Uterus (tissue), 4 donors: ENCODE results near the gene ASNSD1. TPM values are rescaled to one million over a fixed set of nuclear protein-coding genes. Genes with fewer than 3 reads are reported as not detected.

Source experiments
- DNase-seq, 2 donors: peaks; one replicate each; pipeline ENCODE4 v3.0.0-alpha.2; 2019 to 2020
- H3K27ac ChIP-seq, 2 donors: fragments of 200-600 bp; sonication (generic); 1 replicate in 1 of 2; 2 replicates in 1 of 2; pipeline ENCODE4 v1.5.1; 2016 to 2018
- H3K27me3 ChIP-seq, 2 donors: fragments of 200-600 bp; sonication (generic); one replicate each; pipeline ENCODE4 v1.5.1; 2018 to 2019; ENCODE audit warnings: control low read depth in 1 of 2
- H3K36me3 ChIP-seq, 2 donors: fragments of 200-600 bp; sonication (generic); one replicate each; pipeline ENCODE4 v1.5.1; 2019; ENCODE audit warnings: control low read depth in 1 of 2
- H3K4me1 ChIP-seq, 2 donors: fragments of 200-600 bp; sonication (generic); one replicate each; pipeline ENCODE4 v1.5.1; 2018 to 2019; ENCODE audit warnings: control low read depth in 1 of 2
- H3K4me3 ChIP-seq, 2 donors: fragments of 200-600 bp; sonication (generic); 1 replicate in 1 of 2; 2 replicates in 1 of 2; pipeline ENCODE4 v1.5.1; 2018 to 2019; ENCODE audit warnings: mild to moderate bottlenecking in 1 of 2
- H3K9me3 ChIP-seq, 2 donors: fragments of 200-600 bp; sonication (generic); one replicate each; pipeline ENCODE4 v1.5.1; 2019; ENCODE audit warnings: control low read depth in 1 of 2
- POLR2A ChIP-seq, 2 donors: fragments of 450-650 bp; IDR thresholded peaks; one replicate each; pipeline ENCODE4 v1.6.1; 2016; ENCODE audit warnings: antibody characterized with exemption in 2 of 2, mild to moderate bottlenecking in 1 of 2, moderate library complexity in 1 of 2
- intact Hi-C: fragments of 100-400 bp; cut with DNase I; formaldehyde crosslinking; loops from one replicate; pipeline ENCODE4 v1.15.1; 2023; ENCODE audit warnings: low total_unique reads
- total RNA-seq, 4 donors: library from RNA; depleted of rRNA in 3 of 4; stranded (reverse); fragments of >200 nt in 3 of 4; gene quantifications; one replicate each; pipeline versions ENCODE4 v1.1.0 to v1.2.4, GENCODE V29; 2014 to 2023
- TF ChIP-seq, protein P1 (sequence below), 4 experiments: fragments of 200-600 bp in 2 of 4; fragments of 450-650 bp in 2 of 4; sonication (generic) in 2 of 4; IDR thresholded peaks; one replicate each; pipeline ENCODE4 v1.5.1; 2016 to 2019; ENCODE audit warnings: antibody characterized with exemption in 4 of 4, mild to moderate bottlenecking in 2 of 4, moderate library complexity in 1 of 4
- donor health status: DM: yes; HTN: yes; CAD: no.

ASNSD1 gene
- total RNA-seq, 4 donors from 2014 or later: 46.2 to 94.4 (median 56.6) TPM

DNA sequence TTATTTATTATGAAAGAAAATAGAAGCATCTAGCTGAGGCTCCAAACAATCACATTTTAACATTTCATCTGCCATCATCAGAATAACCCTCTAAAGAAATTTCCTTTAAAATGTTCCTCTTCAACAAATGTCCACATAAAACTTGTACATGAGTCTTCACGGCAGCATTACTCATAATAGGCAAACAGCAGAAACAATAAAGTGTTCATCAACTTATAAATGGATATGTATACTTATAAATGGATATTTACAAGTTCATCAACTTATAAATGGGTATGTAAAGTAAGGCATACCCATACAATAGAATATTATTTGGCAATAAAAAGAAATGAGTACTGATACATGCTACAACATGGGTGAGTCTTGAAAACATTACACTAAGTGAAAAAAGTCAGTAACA lies 33.5 kb upstream of the ASNSD1 start:
- no peaks in the 10 kb centered on the region for H3K9me3 ChIP-seq
- no peak for TF ChIP-seq POLR2A (IDR thresholded peaks at IDR 0.05)
- TF ChIP-seq, protein P1, sequence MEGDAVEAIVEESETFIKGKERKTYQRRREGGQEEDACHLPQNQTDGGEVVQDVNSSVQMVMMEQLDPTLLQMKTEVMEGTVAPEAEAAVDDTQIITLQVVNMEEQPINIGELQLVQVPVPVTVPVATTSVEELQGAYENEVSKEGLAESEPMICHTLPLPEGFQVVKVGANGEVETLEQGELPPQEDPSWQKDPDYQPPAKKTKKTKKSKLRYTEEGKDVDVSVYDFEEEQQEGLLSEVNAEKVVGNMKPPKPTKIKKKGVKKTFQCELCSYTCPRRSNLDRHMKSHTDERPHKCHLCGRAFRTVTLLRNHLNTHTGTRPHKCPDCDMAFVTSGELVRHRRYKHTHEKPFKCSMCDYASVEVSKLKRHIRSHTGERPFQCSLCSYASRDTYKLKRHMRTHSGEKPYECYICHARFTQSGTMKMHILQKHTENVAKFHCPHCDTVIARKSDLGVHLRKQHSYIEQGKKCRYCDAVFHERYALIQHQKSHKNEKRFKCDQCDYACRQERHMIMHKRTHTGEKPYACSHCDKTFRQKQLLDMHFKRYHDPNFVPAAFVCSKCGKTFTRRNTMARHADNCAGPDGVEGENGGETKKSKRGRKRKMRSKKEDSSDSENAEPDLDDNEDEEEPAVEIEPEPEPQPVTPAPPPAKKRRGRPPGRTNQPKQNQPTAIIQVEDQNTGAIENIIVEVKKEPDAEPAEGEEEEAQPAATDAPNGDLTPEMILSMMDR (IDR thresholded peaks at IDR 0.05): no peak
- intact Hi-C loops: no loop called here

GRCh38 chr2:189628817-189629530 lies 32.3 kb upstream of the ASNSD1 start:
- Histone ChIP-seq H3K27ac (peak overlapping the region; percentile 62 to 64), H3K36me3 (no peaks in the 10 kb centered on the region), H3K4me3 (no peak overlapping the region), H3K27me3 (no peaks in the 10 kb centered on the region), H3K4me1 (peaks cover 0 to 5% of the 10 kb centered on the region in 2 donors), H3K9me3 (no peaks in the 10 kb centered on the region)
- no peak for DNase-seq
- intact Hi-C loops: no loop called here
- no peak for TF ChIP-seq POLR2A (IDR thresholded peaks at IDR 0.05)
- TF ChIP-seq, protein P1 (IDR thresholded peaks at IDR 0.05): no peak

More for the DNA sequence above, 33.5 kb upstream of the ASNSD1 start:
- no peak overlapping the region for H3K27ac ChIP-seq
- H3K4me3 ChIP-seq: no peak overlapping the region
- no peaks in the 10 kb centered on the region for H3K27me3 ChIP-seq
- no peak for DNase-seq
- peaks cover 0 to 5% of the 10 kb centered on the region in 2 donors for H3K4me1 ChIP-seq
- no peaks in the 10 kb centered on the region for H3K36me3 ChIP-seq

DNA sequence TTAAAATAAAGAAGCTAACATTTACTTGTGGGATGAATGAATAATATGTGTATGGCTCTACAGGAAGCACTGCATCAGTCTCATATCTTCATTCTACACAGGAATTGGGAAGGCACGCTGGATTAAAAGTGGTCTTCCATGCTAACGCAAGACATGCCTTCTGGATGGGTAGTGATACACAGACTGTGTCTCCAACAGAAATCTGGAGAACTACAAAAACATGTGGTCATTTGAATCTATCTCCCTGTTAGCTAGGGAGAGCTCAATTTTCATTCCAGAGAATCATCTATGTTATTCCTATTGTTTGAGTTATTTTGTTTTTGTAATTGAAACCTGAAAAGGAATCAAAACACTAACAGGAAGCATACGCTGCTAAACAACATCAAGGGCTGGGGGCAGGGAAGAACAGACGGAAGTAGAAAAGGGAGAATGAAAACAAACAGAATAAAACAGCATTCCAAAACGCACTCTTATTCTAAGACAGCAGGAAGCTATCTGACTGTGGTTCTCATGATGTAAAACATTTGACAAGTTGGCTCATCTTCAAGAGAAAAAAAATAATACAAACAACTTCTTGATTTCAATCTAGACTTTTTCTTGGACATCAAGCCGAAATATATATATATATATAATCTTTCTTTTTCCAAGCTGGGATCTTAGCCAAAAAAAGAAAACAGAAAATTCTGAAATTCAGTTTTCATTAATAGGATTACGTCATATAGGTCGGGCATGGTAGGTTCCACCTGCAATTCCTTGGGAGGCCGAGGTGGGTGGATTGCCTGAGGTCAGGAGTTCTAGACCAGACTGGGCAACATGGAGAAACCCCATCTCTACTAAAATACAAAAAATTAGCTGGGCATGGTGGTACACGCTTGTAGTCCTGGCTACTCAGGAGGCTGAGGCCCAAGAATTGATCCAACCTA lies 31.5 kb upstream of the ASNSD1 start:
- no peak overlapping the region for H3K4me3 ChIP-seq
- H3K4me1 ChIP-seq: peaks cover 0 to 5% of the 10 kb centered on the region in 2 donors
- no peaks in the 10 kb centered on the region for H3K36me3 ChIP-seq
- intact Hi-C loops: no loop called here
- H3K9me3 ChIP-seq: no peaks in the 10 kb centered on the region
- peak overlapping the region; percentile 62 to 64 for H3K27ac ChIP-seq
- DNase-seq: no peak
- no peaks in the 10 kb centered on the region for H3K27me3 ChIP-seq
- TF ChIP-seq POLR2A (IDR thresholded peaks at IDR 0.05): no peak
- TF ChIP-seq, protein P1 (IDR thresholded peaks at IDR 0.05): no peak

DNA sequence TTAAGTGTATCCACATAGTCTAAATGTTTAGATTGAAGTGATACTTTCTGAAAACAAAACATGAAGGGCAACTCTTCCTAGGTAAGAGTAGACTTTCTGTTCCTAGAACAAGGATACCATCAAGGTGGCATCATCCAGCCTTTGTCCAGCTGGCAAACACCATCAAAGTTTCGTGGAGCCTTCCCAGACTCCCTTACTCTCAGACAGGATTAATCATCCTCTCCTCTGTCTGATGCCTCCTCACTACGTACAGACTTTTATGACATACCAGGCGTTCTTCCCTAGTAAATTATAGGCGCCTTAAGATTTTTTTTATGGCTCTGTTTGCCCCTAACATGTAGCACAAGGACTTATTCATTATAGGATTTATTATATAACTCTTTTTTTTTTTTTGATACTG lies 29.4 kb upstream of the ASNSD1 start:
- H3K36me3 ChIP-seq: no peaks in the 10 kb centered on the region
- intact Hi-C loops: no loop called here

More for the DNA sequence above, 29.4 kb upstream of the ASNSD1 start:
- TF ChIP-seq POLR2A (IDR thresholded peaks at IDR 0.05): no peak
- TF ChIP-seq, protein P1 (IDR thresholded peaks at IDR 0.05): no peak
- Histone ChIP-seq H3K27ac (peak overlapping the region; percentile 62 to 64), H3K9me3 (no peaks in the 10 kb centered on the region), H3K27me3 (no peaks in the 10 kb centered on the region), H3K4me3 (no peak overlapping the region), H3K4me1 (peaks cover 0 to 5% of the 10 kb centered on the region in 2 donors)
- DNase-seq: peak; percentile 54 to 76
